Stimulated activated CD8-positive, alpha-beta memory T cell treated with anti-CD3 and anti-CD28 coated beads, Interleukin-2, amount 100 ng/mL, for 1 hour (primary cell): ENCODE results near the gene CHAF1A.

ENCODE experiments used
- DNase-seq, 2 donors: peaks; one replicate each; pipeline ENCODE4 v3.0.0-alpha.2; 2020; ENCODE audit warnings: low read depth in 2 of 2

The CHAF1A gene

DNA sequence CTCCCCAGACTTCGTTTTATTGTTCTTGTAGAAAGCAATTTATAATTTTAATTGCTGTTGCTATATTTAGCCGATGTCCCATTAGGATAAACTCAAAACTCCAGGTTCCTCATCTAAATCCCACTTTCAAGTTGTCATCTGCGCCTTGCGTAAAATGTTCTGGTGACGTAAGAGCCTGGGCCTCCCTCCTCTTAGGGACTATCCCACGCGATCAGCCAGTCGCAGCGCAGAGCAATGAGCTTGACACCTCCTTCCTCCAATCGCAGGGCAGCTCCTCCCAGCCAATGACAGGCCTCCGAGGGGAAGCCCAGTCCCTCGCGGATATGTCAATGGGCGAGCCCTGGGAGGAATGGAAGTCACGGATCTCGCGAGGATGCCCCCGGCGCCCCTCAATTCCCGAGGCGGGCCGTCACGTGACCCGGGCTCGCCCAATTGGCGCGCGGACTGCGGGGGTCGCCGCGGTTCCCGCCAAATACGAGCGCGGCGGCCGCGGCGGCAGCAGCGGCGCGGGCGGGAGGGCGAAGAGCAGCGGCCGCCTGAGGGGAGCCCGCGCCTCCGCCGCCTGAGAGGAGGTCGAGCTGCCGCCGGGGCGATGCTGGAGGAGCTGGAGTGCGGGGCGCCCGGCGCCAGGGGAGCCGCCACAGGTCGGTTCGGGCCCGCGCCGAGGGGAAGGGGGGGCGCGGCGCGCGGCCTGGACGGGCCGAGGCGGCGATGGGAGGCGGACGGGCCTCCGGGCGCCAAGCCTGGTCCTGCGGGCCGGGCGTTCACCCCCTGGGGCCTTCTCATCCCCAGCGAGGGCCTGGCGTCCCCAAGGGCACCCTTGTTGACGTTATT lies at the start of gene CHAF1A:
Gene CHAF1A, plus strand, starts transcription at position 470 of the 834 bp plus-strand sequence. Its CDS starts 123 bp downstream, at position 593.
- DNase-seq = peak; percentile 97 to 98

- peak in 1 of 2 donors; percentile 35 for DNase-seq
Observed at GRCh38 chr19:4352701-4353121, 49.7 kb upstream of the CHAF1A start.

GRCh38 chr19:4354282-4354681 lies 48.2 kb upstream of the CHAF1A start:
- DNase-seq = no peak

- no peak for DNase-seq
Observed at GRCh38 chr19:4354897-4355296, 47.5 kb upstream of the CHAF1A start.

DNA sequence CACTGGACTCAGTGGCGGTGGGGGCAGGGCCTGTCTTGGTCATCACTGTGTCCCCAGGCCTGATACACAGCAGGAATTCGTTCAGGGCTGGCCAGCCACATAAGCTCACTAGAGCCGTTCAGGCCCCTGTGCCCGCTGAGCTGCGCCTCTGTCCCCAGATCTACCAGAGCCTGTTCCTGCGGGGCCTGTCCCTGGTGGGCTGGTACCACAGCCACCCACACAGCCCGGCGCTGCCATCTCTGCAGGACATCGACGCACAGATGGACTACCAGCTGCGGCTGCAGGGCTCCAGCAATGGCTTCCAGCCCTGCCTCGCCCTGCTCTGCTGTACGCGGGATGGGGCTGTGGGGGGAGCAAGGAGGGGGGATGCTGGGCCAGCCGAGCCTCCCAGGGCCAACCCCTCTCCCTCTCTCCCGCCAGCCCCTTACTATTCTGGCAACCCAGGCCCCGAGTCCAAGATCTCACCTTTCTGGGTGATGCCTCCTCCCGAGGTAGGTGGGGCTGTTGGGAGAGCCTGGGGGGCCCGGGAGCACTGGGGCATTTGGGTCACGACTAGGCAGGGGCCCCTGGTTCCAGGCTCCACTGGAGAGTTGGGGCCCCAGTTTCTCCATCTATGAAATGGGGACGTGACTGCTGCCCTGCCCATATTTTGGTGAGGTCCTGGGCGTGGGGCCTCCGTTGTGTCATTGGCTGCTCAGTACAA lies 45.2 kb upstream of the CHAF1A start:
- no peak for DNase-seq

DNA sequence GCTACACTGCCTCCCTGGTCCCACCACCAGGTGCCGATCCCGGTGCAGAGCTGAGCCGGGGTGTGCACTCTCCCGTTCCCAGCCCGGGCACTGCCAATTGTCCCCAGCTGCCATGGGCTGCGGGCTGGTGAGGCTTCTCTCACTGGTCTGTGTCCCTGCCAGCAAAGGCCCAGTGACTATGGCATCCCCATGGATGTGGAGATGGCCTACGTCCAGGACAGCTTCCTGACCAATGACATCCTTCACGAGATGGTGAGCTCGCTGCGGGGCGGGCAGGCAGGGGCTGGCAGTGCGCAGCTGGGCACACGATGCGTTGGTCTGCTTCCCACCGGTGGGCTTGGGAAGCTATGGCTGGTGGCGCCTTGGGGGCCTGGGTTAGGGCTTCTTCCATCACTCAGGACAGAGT lies 44.5 kb upstream of the CHAF1A start:
- DNase-seq = no peak

DNA sequence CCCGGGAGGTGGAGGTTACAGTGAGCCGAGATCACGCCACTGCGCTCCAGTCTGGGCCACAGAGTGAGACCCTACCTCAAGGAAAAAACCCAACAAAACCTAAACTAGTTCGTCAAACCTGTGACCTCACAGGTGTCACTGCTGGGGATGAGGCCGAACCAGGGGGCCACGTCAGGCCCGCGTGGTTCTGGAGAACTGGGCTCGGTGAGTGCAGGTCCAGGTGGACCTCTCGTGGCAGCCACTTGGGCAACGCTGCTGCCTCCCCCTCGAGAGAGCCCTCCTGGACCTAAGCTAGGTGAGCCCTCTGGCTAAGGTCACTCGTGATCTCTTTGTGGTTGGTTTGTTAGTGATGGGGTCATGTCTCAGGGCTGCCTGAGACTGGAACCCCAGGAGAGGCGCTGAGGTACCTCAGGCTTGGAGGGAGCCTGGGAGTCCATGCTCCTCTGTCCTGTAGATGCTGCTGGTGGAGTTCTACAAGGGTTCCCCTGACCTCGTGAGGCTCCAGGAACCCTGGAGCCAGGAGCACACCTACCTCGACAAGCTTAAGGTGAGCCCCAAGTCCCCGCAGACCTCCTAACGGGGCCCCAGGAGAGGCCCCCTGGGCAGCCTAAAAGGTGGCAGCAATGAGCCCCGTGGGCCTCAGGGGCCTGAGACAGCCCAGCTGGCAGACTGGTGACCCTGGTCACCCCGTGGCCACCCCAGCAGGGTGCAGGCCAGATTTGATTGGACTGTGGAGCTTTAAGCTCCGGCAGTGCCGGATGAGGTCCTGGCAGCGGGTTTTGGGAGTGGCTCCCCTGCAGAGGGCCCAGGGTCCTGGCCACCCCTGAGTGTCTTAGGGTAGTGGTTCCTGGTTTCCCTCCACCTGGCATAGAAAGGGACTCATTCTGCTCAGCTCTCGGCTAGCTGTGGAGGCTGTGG lies 43.5 kb upstream of the CHAF1A start:
- no peak for DNase-seq

GRCh38 chr19:4359627-4360000 lies 42.8 kb upstream of the CHAF1A start:
- DNase-seq = no peak

DNA sequence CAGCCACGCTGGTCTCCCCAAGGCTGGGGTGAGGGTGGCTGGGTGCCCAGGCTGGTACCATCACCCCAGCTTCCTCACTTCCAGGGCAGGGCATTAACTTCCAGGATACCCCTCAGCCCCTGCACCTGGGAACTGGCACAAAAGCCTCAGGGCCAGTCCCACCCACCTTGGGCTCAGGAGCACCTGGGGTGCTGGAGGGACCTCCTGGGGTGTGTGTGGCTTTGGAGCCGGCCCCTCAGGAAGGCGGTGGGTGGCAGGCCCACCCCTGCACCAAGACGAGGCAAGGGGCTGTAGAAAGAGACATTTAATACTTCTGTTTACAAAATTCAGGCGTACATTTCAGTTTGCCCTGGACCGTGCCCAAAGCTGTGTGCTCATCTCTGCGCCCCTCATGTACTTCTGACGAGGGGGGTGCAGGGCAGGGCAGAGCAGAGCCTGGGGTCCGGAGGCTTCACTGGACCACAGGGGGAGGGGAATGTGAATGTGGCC lies 42.3 kb upstream of the CHAF1A start:
- no peak for DNase-seq

DNA sequence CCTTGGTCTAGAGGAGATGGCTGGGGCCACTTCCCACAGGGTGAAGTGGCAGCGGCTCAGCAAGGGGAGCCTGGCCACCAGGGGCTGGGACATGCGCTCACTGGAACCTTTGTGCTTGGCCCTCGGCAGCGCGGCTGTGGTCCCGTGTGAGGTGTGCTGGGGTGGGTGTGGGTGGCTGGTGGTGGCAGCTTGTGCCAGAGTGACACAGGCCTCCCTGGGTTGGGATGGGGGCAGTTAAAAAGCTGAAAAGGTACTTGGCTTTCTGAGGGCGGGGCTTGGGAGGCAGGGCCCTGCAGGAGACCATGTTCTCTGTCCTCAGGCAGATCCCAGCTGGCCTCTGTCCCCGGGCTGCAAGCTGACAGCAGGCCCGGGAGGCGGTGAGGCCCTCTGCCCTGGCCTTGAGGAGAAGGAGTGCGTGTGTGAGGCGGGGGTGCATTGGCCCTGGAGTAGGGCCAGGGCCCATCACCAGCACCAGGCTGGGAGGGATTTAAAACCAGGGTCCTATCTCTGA lies 41.7 kb upstream of the CHAF1A start:
- no peak for DNase-seq

DNA sequence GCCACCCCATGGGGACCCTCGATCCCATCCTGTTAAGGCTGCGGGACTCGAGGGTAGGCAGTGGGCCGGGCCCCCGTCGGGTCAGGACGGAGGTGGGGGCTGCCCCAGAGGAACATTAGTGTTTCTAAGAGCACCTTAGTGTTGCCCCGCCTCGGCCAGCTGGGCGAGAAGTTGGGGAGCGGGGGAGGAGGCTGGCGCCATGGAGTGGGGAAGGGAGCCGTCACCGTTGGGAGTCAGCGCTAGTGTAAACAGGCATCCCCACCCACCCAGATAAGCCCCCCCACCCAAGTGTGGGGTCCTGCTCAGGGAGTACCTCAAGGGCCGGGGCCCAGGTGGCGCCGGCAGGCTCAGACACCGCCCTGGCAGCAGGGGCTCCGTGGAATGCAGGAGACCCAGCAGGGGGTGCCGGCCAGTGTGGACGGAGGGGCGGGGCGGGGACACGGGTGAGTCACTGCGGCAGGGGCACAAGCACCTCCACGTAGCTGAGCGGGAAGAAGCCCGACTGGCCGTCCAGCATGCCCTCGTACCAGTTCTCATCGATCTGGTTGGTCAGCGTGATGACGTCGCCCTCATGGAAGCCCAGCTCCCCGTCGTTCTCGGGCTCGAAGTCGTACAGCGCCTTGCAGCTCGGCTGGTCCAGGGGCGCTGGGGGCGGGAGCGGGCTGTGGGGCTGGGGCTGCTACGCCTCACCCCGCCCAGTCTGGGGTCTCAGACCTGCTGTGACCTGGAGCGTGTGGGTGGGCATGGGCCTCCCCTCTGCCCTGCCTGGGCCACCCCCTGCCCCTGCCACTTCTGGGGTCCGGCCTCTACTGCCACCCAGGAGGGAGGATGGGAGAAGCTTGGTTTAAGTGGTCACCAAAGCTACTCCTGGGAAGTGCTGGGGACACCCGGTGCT lies 41.0 kb upstream of the CHAF1A start:
- no peak for DNase-seq

GRCh38 chr19:4362101-4362828 lies 40.2 kb upstream of the CHAF1A start:
- DNase-seq = no peak

DNA sequence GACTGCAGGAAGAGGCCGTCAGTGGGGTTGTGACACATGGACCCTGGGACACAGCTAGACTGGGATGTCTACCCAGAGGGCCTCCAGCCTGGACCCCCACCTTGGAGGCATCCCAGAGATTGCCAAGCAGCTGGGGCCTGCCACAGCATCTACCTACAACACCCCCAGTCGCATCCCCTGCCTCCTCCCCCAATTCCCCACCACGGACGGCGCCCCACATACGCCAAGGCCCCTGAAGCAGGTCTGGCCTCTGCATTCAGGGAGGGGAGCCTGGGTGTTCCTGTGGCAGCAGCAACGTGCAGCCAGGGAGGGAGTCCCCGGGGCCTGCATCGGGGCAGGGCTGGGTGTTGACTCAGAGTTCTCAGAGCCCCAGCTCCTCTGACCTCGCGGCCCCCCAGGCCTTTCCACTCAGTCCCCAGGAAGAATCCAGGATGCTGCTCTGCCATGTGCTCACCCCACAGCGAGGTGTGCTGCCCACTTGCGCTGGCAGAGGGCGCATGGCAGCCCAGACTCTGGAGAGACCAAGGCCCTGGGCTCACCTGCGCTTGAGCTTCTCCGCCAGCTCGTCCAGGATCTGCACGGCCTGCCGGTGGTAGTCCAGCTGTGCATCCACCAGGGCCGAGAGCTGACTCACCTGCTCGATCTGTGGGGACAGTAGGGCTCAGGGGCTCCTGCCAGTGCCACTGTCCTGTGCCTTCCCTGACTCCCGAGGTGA lies 39.5 kb upstream of the CHAF1A start:
- no peak for DNase-seq

GRCh38 chr19:4363571-4364304 lies 38.7 kb upstream of the CHAF1A start:
- DNase-seq = no peak

GRCh38 chr19:4365341-4365740 lies 37.1 kb upstream of the CHAF1A start:
- DNase-seq = no peak

DNA sequence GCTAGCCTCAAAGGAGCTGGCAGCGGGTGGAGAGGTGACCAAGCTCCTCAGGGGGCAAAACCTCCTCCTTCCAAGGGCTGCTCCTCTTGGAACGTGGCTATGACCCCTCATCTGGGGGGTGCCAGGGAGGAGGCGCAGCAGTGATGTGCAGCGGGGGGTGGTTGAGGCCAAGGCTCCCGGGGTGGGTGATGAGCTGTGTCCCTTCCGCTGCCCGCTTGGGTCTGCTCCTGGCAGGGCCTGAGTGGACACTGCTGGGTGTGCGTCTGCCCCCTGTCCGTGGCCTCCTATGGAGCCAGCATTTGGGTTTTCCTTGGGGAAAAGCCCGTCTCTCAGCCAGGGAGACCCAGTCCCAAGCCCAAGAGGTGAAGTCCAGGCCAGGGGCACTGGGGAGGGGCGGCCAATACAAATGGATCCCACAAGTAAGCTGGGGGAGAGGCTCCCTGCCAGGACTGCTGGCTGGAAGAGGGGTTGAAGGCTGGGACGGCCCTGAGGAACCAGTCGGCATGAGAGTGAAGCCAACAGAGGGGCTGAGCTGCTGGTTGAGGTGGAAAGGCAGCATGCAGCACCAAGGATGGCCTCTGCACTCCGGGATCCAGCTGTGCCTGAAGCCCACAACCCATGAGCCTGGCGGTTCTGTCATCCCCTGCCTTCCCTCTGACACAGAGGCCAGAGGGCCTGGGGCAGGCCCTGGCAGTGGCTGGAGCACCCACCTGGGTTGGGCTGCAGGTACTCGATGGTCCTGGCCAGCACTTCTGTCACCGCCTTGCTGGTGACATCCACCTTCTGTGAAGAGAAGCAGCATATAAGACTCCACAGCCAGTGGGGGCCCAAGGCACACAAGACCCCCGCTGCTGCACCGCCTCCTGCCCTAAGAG lies 36.4 kb upstream of the CHAF1A start:
- DNase-seq = no peak

DNA sequence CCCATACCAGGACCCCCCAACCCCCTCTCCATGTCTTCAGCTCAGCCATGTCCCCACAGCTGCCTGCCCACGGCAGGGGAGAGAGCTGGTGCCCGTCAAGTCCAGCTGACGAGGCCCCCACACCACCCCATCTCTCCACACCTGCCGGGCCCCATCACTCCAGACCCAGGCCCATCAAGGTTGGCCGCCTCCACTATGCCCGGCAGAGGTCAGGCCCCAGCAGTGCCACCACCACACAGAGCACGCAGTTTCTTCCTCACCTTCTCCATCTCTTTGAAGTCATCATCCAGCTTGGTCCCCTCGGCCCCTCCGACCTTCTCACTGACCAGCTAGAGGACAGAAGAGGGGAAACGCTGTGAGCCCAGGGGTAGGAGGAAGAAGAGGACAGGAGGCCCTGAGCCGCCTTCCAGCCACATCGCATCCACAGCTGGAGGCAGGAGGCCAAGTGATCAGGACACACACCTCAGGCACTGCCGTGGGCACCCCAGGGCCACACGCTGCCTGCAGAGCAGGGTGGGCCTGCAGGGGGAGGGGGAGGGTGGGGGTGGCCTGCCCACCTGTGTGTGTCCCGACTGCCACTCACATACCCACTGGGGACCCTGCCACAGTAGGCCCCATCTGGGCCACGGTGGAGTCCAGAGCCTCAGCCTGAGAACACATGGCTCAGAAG lies 35.6 kb upstream of the CHAF1A start:
- DNase-seq = no peak
